ENCODE measurements around the gene SNCG. TPM values are rescaled to one million over a fixed set of nuclear protein-coding genes. Genes with fewer than 3 reads are reported as not detected.

Gene SNCG
- polyA plus RNA-seq, 2 of the 4 experiments (the other 2 are of a cell fraction) = 7.4 to 17.9 TPM

- Histone ChIP-seq H3K27ac (peak overlapping the region; percentile 68 to 89), H3K9me3 (no peaks in the 10 kb centered on the region), H3K4me3 (0 out of 3 replicates have a peak overlapping the region, but pooled peaks have one; percentile 12), H3K4me1 (peaks cover 48% of the 10 kb centered on the region), H3K4me2 (peak overlapping the region; percentile 76)
- 29% methylated on average over 7 of the region's 16 CpGs for WGBS (ENCODE audit: missing lambda C conversion rate)
- peak; percentile 47 to 80; a peak in 4 of 6 replicates for ATAC-seq
- POLR2A ChIA-PET = interaction anchor here (1.2 kb wide), 1 partner anchor 11 kb away, joined by 3 read pairs; no protein-coding TSS in a partner anchor
- TF ChIP-seq MAX (IDR thresholded peaks at IDR 0.05) (0 out of 2 replicates have a peak, but pooled peaks have one; percentile 16), E2F6 (IDR thresholded peaks at IDR 0.05; ENCODE audit: borderline replicate concordance, low read depth) (no peak), JUN (IDR thresholded peaks at IDR 0.05) (0 out of 5 replicates have a peak, but pooled peaks of 1 of the 2 experiments have one; percentile 16), FOSL2 (IDR thresholded peaks at IDR 0.05) (0 out of 2 replicates have a peak, but pooled peaks have one; percentile 12), FOSL2 (CRISPR knock-in tag; IDR thresholded peaks at IDR 0.05) (peak; percentile 54)
- CTCF ChIA-PET = interaction anchor here (0.8 to 5.6 kb wide), 7 partner anchors 8 to 776 kb away, joined by 3 to 23 read pairs (median 3); partner anchors contain the start of gene ADIRF
- no peak for FAIRE-seq
- DNase-seq (ENCODE audit: low read depth in 1 of 2, low spot score in 1 of 2) = peak; percentile 63 to 77
These were observed 720 bp downstream of the SNCG start for GRCh38 chr10:86958901-86959736.

- DNase-seq (ENCODE audit: low read depth in 1 of 2, low spot score in 1 of 2) = no peak
- ChIA-PET CTCF (interaction anchor here (0.8 to 5.6 kb wide), 9 partner anchors 9 to 775 kb away, joined by 3 to 23 read pairs (median 3); partner anchors contain the start of genes ADIRF and SHLD2), POLR2A (interaction anchor here (1.2 kb wide), 1 partner anchor 10 kb away, joined by 3 read pairs; no protein-coding TSS in a partner anchor)
- H3K4me2 ChIP-seq = peak overlapping the region; percentile 76
- no peak overlapping the region for H3K4me3 ChIP-seq
- no peak; a peak in 1 of 6 replicates for ATAC-seq
- no peaks in the 10 kb centered on the region for H3K9me3 ChIP-seq
- TF ChIP-seq EHF (CRISPR knock-in tag; IDR thresholded peaks at IDR 0.05) = no peak
- no peak for TF ChIP-seq SREBF2 (IDR thresholded peaks at IDR 0.05)
- TF ChIP-seq PBX3 (IDR thresholded peaks at IDR 0.05) = no peak
- TF ChIP-seq MYC (IDR thresholded peaks at IDR 0.05; ENCODE audit: borderline replicate concordance, low read length) = no peak
- no peak for TF ChIP-seq RNF2 (IDR thresholded peaks at IDR 0.05; ENCODE audit: borderline replicate concordance, low read depth)
- no peak for TF ChIP-seq ZSCAN20 (CRISPR knock-in tag; IDR thresholded peaks at IDR 0.05)
- TF ChIP-seq POLR2AphosphoS2 (conservative IDR thresholded peaks at IDR 0.05; ENCODE audit: low read length) = no peak
- TF ChIP-seq CBX8 (IDR thresholded peaks at IDR 0.05) = no peak
- TF ChIP-seq BCL3 (IDR thresholded peaks at IDR 0.05) = no peak
- no peak for TF ChIP-seq KDM5A (IDR thresholded peaks at IDR 0.05)
- TF ChIP-seq HDAC2 (IDR thresholded peaks at IDR 0.05) = no peak
- no peak for TF ChIP-seq FOSB (CRISPR knock-in tag; IDR thresholded peaks at IDR 0.05)
- TF ChIP-seq RARB (CRISPR knock-in tag; IDR thresholded peaks at IDR 0.05) = no peak
- TF ChIP-seq JUN (IDR thresholded peaks at IDR 0.05) = no peak
- TF ChIP-seq SMC3 (IDR thresholded peaks at IDR 0.05) = no peak
- no peak for TF ChIP-seq HMGXB4 (CRISPR knock-in tag; IDR thresholded peaks at IDR 0.05; ENCODE audit: borderline replicate concordance)
- TF ChIP-seq NR3C1 (IDR thresholded peaks at IDR 0.05) = no peak
- no peak for TF ChIP-seq MAZ (IDR thresholded peaks at IDR 0.05; ENCODE audit: borderline replicate concordance, low read depth, low read length)
- no peak for TF ChIP-seq NFE2L2 (conservative IDR thresholded peaks at IDR 0.05; ENCODE audit: low read length)
- no peak for FAIRE-seq
- peaks cover 42% of the 10 kb centered on the region for H3K4me1 ChIP-seq
- peak overlapping the region; percentile 68 to 89 for H3K27ac ChIP-seq
- no CpG with 5 or more reads among the region's 2 CpGs for WGBS (ENCODE audit: missing lambda C conversion rate)
These were observed 1.3 kb downstream of the SNCG start for GRCh38 chr10:86959737-86960002.
